ENCODE data around the gene GNB1L.

GNB1L gene

DNA sequence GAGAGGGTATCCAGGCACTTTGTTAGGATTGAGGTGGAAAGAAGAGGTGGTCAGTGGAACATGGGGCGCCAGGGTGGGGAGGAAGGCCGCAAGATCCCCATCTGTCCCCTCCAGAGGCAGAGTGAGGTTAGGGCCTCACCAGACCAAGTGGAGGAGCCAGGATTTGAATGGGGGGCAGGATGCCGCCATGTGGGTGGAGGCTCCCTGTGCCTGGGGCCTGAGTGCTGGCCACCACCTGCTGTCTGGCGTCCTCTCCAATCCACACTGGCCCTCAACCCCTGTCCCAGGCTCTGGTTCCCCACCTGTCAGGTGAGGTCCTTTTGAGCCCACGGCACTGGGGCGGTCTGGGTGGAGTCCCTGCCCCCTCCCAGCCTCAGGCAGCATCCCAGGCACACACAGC is 111.6 kb downstream of the GNB1L start:
- Histone ChIP-seq H3K4me3 (no peak overlapping the region), H3K27ac (no peak overlapping the region)
- no peak for DNase-seq (ENCODE audit: low spot score)
- TF ChIP-seq, protein P1, sequence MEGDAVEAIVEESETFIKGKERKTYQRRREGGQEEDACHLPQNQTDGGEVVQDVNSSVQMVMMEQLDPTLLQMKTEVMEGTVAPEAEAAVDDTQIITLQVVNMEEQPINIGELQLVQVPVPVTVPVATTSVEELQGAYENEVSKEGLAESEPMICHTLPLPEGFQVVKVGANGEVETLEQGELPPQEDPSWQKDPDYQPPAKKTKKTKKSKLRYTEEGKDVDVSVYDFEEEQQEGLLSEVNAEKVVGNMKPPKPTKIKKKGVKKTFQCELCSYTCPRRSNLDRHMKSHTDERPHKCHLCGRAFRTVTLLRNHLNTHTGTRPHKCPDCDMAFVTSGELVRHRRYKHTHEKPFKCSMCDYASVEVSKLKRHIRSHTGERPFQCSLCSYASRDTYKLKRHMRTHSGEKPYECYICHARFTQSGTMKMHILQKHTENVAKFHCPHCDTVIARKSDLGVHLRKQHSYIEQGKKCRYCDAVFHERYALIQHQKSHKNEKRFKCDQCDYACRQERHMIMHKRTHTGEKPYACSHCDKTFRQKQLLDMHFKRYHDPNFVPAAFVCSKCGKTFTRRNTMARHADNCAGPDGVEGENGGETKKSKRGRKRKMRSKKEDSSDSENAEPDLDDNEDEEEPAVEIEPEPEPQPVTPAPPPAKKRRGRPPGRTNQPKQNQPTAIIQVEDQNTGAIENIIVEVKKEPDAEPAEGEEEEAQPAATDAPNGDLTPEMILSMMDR (IDR thresholded peaks at IDR 0.05) = no peak

DNA sequence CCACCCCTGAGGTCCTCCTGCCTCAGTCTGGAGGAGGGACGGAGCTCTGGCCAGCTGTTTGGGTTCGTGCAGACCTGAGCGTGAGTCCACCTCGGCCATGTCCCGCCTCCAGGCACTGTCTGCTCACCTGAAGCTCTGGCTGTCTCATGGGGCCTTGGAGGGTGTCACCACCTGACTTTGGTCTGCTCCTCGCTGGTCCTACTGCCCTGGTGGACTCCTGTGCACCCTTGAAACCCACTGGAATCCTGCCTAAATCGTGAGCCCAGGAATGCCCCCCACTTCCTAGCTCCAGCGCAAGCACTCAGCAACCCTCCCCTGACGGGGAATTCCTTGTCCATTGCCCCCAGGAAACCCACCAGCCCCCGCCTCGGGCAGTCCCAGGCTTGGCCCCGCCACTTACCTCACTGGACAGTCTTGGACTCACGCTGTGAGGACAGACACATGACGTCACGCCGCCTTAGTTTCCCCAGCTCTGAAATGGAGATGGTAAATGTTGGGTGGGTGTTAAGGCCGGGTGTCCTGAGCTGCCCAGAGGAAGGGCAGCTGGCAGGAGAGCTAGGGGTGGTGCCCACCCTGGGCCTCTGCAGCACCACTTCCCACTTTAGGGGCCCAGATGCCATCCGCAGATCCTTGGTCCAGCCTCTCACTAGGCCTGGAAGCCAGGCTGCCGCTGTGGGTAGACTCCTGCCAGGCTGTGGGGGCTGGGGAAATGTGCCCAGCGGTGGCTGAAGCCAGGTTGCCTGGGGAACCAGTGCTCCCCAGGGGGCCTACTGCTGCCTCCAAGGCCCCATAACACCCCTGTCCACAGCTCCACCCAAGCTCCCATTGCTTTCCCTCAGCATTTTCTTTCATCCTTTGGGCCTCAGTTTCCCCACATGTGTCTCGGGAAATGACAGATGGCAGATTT is 112.3 kb downstream of the GNB1L start:
- Histone ChIP-seq H3K27ac (no peak overlapping the region), H3K4me3 (no peak overlapping the region)
- DNase-seq (ENCODE audit: low spot score) = no peak
- TF ChIP-seq, protein P1 (IDR thresholded peaks at IDR 0.05) = no peak

- no peak for DNase-seq (ENCODE audit: low spot score)
- Histone ChIP-seq H3K27ac (no peak overlapping the region), H3K4me3 (no peak overlapping the region)
- TF ChIP-seq, protein P1 (IDR thresholded peaks at IDR 0.05) = no peak
These were observed 113.6 kb downstream of the GNB1L start for GRCh38 chr22:19741053-19741452.

DNA sequence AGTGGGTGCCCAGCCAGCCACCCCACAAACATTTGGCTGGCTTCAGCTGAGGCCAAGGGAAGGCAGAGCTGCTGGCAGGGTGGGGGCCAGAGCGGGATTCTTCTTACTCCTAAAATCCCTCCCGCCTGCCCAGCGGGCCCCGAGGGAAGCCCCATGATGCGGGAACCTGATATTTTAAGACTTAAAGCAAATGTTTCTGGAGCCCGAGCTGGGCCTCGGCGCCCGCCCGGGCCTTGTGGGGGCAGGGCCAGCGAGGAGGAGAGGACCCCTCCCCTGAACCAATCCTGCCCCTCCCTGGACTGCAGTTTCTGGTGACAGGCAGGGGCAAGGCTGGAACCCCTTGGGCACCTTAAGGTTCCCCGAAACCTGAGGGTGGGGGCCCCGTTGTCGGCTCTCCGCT is 114.1 kb downstream of the GNB1L start:
- Histone ChIP-seq H3K27ac (no peak overlapping the region), H3K4me3 (no peak overlapping the region)
- TF ChIP-seq, protein P1 (IDR thresholded peaks at IDR 0.05) = no peak
- DNase-seq (ENCODE audit: low spot score) = no peak

- DNase-seq (ENCODE audit: low spot score) = no peak
- H3K27ac ChIP-seq = no peak overlapping the region
- no peak overlapping the region for H3K4me3 ChIP-seq
- TF ChIP-seq, protein P1 (IDR thresholded peaks at IDR 0.05) = no peak
These were observed 114.7 kb downstream of the GNB1L start for GRCh38 chr22:19739911-19740449.

GRCh38 chr22:19739448-19739895 is 115.2 kb downstream of the GNB1L start:
- H3K4me3 ChIP-seq = no peak overlapping the region
- TF ChIP-seq, protein P1 (IDR thresholded peaks at IDR 0.05) = no peak
- no peak overlapping the region for H3K27ac ChIP-seq
- DNase-seq (ENCODE audit: low spot score) = no peak
